Limb (tissue), 2 donors: ENCODE measurements around the gene OR8I2.
"Not testable (repeated sequence)": the region's sequence is repeated elsewhere in the genome, so short reads cannot be mapped to it uniquely, and the experiment has no call there.

ENCODE experiments used
- DNase-seq, 2 donors: peaks; one replicate each; pipeline ENCODE4 v3.0.0-alpha.2; 2016; ENCODE audit errors: extremely low spot score in 2 of 2

OR8I2 gene

DNA sequence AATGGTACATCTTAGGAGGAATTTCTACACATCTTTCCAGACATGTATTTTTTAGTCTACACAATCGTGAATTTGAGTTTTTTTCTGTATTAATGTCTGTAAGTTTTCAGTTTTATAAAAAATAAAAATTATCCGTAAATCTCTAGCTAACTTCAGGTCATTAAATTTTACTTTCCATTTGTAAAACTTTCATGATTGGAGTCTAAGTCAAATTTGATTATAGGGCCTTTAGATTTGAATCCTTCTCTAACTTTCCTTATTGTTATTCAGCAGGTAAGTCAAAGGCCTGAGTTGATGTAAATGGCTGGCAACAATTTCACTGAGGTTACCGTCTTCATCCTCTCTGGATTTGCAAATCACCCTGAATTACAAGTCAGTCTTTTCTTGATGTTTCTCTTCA lies at the start of gene OR8I2:
OR8I2 (plus strand) TSS at position 301 of the 400 bp plus-strand sequence; CDS start at position 301, 0 bp downstream.
- no peak for DNase-seq

GRCh38 chr11:56045538-56045937 lies 47.6 kb upstream of the OR8I2 start:
- no peak for DNase-seq

DNA sequence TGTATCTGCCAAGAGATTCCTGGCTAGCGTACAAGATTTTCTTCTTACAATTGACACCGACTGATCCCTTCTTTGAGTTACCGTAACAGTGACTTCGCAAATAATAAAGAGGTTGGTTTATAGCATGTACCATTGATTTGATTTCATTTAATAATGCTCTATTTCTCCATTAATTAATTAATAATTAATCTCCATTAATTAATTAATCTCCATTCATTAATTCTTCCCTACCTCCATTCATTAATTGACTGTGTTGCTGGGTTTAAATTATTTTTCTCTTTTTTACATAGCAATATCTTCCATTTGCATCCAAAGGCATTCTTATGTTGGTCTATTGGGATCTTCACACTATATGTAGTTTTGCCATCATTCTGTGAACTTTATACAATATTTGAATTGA lies 44.6 kb upstream of the OR8I2 start:
- DNase-seq = no peak

GRCh38 chr11:56049487-56049886 lies 43.6 kb upstream of the OR8I2 start:
- no peak for DNase-seq

DNA sequence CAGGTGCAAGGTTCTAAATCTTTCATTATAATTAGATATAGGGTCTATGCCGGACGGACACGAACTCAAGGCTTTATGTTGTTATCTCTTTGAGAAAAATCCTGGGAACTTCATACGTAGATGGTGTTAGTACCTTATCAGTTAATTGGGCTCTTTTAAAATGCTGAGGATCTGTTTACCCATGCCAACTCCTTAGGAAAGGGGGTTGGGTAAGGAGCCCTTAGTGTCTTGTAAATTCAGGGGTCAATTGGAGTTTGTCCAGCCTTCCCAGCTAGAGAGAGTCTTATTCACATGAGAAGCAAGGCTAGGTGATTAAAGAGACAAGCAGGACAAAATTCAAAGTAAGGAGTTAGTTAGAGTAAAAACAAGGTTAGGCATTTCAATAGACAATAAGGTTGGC lies 36.7 kb upstream of the OR8I2 start:
- DNase-seq = not testable (repeated sequence)

DNA sequence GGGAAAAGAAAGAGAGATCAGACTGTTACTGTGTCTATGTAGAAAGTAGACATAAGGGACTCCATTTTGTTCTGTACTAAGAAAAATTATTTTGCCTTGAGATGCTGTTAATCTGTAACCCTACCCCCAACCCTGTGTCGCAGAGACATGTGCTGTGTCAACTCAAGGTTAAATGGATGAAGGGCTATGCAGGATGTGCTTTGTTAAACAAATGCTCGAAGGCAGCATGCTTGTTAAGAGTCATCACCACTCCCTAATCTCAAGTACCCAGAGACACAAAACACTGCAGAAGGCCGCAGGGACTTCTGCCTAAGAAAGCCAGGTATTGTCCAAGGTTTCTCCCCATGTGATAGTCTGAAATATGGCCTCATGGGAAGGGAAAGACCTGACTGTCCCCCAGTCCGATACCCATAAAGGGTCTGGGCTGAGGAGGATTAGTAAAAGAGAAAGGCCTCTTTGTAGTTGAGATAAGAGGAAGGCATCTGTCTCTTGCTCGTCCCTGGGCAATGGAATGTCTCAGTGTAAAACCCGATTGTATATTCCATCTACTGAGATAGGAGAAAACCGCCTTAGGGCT lies 35.4 kb upstream of the OR8I2 start:
- DNase-seq = not testable (repeated sequence)

GRCh38 chr11:56058260-56058780 lies 34.8 kb upstream of the OR8I2 start:
- not testable (repeated sequence) for DNase-seq

DNA sequence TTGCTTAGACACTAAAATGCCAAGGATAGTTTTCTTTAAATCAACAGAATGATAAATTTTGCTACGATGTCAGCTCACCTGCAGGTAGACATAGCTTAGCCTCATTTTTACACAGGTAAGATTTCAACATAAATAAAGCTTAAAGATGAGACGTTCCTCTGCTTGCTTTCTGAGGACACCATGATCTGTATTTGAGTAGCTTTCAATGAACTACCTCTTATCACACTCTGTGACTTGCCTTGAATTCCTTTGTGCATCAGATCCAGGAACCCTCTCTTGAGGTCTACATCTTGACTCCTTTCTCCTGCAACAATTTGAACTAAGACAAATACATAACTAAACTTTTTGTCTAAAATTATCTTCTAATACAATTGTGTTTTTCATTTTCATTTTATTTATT lies 26.1 kb upstream of the OR8I2 start:
- no peak for DNase-seq

DNA sequence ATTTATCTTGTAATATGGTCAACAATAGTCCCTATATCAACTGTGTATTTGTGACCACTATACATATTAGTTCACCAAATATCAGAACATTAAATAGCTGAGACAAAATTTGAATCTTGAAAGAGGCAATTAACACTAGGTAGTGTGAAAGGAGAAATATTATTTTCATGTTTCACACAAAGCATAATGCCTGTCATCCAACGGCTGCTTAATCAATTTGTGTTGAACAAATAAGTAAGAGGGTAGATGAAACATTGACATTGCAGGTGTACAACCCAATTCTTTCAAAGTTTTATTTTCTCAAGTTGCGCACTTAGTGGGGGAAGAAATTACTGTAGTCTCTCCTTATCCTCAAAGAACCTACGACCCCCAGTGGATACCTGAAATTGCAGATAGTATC lies 3.4 kb upstream of the OR8I2 start:
- DNase-seq = no peak

DNA sequence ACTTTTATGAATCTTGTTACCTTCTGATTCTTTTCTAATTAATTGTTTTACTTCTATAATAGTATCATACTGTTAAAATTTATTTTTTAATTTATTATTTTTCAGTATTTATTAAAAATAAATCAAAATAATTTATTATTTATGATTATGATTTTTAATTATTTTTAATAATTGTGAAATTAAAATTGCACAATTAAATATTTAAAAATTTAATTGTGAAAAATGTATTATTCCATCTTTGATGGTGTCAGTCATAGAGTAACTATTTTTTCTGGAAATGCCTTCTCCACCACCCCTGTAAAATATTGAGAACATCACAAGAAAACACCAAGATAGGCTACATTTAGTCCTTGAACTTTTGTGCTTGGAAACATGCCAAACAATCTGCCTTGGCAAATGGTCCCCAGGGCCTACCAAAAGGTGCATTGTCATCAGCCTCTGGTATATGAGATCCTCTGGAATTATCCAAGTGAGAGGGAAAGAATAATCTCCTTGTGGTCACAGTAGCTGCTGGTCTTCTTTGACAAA lies 10.2 kb downstream of the OR8I2 start, which contains the start of gene OR8H2:
OR8H2 (plus strand) TSS at position 478 of the 528 bp plus-strand sequence. CDS start 1,356 bp downstream, outside the sequence.
- DNase-seq = no peak

- no peak for DNase-seq
Observed at GRCh38 chr11:56122073-56122472, 29.0 kb downstream of the OR8I2 start, which contains the start of gene OR8H3. Gene OR8H3 (plus strand): TSS chr11:56122373. CDS start chr11:56122373, 0 bp downstream.

GRCh38 chr11:56140151-56140661 lies 47.1 kb downstream of the OR8I2 start, which contains the start of gene OR8J3:
Gene OR8J3 (minus strand): TSS chr11:56140201. CDS start chr11:56137718, 2,483 bp downstream.
- no peak for DNase-seq

- not testable (repeated sequence) for DNase-seq
Observed at GRCh38 chr11:56143681-56144080, 50.6 kb downstream of the OR8I2 start.
